GM19452 (cell line): ENCODE results near the gene BHLHE23.
"Not testable (repeated sequence)": the region's sequence is repeated elsewhere in the genome, so short reads cannot be mapped to it uniquely, and the experiment has no call there.

Source experiments
- ATAC-seq: cut with Tn5 transposase; IDR thresholded peaks from one replicate; pipeline ENCODE4 v1.9.1; 2021; ENCODE audit not compliant: unreplicated experiment

Gene BHLHE23

DNA sequence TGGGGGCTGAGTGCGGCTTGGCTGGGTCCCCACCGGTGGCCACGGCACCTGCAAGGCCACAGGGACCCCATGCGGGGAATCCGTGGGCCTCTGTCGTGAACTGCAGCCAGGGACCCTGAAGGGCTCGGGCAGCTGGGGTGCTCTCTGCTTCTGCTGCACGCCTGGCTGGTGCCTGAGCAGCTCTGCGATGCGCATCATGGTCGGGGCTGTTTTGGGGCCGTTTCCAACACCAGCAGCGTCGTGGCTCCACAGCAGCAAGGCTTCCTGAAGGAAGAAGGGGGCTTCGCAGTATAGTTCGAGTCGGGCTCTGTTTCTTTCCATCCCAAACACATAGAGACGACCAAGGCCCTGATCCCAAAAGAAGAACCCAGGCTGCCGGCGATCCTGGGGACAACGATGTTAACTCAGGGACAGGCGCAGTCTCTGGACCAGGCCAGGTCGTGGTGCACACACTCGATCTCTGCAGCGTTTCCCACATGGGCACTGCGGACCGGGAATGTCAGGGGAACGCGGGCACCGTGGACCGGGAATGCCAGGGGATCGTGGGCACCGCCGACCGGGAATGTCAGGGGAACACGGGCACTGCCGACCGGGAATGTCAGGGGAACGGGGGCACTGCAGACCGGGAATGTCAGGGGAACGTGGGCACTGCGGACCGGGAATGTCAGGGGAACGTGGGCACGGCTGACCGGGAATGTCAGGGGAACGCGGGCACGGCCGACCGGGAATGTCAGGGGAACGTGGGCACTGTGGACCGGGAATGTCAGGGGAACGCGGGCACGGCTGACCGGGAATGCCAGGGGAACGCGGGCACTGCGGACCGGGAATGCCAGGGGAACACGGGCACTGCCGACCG is 36.8 kb upstream of the BHLHE23 start:
- ATAC-seq = no peak

DNA sequence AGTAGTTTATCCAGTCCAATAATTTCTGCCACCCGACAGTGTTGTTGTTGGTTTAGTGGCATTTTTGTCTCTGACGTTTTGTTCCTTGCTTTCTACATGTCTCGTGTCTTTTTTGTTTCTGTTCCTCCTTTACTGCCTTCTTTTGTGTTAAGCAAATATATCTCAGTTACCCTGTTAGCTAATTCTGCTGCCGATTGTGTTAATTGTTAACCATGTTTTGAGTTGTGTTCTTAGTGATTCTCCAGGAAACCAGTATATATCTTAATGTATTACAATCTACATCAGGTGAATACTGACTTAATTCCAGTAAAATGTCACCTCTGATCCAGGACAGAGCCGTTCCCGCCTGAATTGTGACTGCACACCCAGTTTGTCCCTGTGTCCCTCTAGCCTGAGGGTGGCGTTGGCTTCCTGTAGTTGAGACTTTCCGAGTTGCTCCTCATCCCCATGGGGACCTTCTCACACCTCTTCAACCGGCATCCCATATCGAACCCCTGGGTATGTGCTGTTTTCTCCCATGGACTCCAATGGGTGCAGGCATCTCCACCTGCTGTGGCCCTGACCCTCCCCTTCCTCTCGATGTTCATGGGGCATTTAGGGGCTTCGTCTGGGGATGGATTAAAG is 35.8 kb upstream of the BHLHE23 start:
- peak; percentile 58 for ATAC-seq

DNA sequence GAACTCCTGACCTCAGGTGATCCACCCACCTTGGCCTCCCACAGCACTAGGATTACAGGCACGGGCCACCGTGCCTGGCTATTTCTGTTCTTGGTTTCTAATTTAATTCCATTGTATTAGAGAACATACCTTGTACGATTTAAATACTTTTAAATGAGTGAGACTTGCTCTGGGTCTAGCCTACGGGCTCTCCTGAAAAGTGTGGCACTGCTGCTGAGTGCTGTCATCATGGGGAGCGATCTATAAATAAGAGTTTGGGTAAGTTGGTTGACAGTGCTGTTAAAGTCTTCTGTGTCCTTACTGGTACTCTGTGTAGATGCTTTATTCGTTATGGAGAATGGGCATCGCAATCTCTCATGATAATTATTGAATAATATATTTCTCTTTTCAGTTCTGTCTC is 35.0 kb upstream of the BHLHE23 start:
- no peak for ATAC-seq

DNA sequence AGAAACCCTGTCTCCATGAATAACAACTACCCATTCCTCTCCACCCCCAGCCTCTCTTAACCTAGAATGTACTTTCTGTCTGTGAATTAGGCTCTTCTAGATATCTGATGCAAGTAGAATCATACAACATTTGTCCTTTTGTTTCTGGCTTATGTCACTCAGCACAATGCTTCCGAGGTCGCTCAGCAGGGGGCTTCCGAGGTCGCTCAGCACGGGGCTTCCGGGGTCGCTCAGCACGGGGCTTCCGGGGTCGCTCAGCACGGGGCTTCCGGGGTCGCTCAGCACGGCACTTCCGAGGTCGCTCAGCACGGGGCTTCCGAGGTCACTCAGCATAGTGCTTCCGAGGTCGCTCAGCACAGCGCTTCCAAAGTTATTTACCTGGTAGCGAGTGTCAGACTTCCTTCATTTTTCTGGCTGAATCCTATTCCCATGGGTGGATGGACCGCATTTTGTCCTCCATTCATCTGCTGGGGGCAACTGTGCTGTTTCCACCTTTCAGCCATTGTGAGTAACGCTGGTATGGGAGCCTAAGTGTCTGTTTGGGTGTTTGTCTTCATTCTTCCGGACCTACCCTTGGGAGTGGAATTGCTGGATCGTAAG is 31.0 kb upstream of the BHLHE23 start:
- no peak for ATAC-seq

DNA sequence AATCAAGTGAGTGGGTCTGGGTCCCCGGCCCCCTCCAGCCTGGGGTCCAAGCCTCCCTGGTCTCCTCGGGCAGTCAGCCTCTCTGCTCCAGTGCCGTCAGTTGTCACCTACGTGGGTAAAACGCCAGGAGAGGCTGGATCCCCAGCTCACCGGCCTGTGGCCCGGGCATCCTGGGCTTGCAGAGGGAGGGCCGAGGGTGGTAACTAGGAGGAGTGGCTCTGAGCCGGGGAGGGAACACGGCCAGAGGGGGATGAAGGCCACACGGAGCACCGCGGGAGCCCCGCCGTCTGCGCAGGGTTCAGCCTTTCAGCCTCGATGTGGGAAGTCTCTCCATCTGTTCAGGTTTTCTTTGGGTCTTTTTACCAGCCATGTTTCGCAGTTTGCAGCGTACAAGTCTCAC is 29.5 kb upstream of the BHLHE23 start:
- ATAC-seq = no peak

DNA sequence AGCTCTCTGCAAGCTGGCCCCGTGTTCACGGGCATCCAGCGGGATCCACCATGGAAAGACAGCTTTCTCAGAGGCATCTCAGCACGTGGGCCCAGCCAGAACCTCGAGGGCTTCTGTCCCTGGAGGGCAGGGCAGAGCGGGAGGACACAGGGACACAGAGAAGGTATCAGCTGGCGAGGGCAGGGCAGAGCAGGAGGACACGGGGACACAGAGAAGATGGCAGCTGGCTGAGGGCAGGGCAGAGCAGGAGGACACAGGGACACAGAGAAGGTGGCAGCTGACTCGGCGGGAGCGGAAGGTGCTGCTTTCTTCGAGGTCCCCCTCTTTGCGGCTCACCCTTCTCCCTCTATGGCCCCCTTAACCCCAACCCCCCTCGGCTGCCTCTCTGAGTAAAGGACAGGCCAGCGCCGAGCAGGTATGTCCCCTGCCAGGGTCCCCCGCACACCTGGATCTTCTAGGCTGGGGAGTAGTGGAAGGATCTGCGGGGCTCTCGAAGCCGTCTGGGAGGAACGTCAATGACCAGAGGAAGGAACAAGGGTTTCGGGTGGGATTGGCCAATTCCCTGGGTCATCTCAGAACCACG is 28.9 kb upstream of the BHLHE23 start:
- ATAC-seq = no peak

DNA sequence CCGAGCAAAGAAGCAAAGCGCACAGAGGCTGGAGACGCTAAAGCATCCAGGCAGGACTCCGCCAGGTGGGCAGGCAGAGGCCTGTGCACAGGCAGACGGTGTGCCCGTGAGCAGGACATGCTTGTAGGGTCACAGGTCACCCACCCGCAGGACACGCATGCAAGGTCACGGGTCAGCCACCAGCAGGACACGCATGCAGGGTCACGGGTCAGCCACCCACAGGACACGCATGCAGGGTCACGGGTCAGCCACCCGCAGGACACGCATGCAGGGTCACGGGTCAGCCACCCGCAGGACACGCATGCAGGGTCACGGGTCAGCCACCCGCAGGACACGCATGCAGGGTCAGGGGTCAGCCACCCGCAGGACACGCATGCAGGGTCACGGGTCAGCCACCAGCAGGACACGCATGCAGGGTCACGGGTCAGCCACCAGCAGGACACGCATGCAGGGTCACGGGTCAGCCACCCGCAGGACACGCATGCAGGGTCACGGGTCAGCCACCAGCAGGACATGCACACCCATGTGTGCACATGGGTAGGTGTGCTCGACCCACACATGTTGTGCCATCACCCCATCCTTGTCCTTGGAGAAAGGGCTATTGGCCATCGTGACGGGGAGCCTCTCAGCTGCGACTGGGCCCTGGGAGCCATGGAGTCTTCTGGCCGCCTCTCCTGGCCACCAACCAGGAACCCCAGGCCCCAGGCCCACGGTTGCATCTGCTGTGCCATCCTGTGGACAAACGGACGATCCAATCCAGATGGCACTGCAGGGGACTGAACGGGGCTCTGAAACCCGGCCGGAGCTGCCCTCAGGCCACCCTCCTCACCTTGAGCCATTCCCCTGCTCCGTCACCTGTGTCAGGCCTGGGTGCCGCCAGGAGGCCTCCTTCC is 28.2 kb upstream of the BHLHE23 start:
- not testable (repeated sequence) for ATAC-seq

DNA sequence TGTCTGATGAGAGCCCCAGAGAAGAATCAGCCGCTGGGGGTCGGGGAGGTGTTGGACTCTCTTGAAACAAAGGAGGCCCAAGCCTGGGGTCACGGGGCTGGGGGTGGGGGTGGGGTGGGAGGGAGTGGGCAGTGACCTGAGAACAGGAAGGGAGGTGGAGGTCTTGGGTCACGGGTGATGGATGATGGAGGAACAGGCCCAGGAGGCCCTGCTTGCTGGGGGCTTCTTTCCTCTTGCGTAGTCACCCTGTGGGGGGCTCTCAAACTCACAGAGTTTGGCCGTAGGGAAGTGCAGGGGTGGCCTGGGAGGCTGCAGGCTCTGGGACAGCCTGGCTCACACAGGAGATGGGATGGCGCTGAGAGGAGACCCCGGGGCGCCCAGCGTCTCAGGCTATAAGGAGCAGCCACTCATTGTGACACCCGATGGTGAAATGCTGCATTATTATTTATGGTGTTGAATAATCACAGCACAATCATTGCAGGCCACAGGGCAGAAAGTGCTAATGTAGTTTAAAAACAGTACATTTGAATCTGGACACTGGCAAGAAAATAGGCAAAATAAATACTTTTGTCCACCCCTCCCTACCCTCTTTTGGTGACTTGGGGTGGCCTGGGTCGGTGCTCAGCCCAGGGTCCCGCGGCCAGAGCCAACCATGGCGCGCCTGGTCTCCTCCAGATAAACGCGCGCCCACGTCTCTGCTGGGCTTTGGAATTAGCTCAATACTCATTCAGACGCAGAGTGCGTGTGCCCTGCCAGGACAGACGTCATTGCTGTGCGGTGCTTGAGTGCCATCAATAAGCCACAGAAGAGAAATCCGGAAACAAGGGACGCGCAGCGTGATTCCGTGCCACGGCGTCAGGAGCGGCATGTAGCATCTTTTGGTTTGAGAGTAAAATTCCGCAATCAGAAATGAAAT is 27.3 kb upstream of the BHLHE23 start:
- no peak for ATAC-seq

DNA sequence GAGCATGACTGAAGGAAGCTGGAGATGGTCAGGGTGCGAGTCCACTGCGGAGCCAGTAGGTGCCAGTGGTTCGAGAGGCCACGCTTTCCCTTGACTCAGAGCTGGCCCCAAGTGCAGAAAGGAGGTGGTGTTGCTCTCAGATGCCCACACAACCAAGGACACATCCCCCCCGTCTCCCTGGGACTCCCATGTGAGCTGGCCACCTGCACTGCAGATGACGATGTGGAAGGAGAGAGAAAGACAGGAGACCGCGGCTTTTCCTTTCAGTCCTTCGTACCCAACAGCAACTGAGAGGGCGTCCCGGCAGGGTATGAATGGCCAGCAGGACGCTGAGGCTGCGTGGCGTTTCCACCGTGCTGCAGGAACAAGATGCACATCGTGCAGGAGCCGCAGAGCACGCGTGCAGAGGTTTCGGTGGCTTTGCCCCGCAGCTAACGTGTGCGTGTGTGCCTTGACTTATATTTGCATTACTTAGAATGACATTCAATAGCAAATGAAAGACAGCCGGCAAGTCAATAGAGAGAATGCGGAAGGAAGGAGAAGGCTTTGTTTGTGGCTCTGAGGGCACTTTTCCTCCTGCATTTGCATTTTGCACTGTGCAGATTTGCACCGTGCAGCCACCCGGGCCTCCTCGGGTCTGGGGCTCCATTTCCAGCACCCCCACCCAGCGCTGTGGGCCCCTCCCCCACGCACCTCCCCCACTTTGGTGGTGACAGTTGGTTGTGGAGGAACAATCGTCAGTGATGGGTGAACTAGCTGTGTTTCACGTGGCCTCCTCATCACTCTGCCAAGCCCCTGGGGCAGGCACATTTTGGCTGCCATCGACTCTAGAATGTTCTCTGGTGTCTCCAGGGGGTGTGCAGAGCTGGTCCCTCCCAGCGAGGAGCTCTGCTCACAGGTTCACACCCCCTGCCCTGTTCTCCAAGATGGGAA is 26.4 kb upstream of the BHLHE23 start:
- peak; percentile 52 for ATAC-seq

DNA sequence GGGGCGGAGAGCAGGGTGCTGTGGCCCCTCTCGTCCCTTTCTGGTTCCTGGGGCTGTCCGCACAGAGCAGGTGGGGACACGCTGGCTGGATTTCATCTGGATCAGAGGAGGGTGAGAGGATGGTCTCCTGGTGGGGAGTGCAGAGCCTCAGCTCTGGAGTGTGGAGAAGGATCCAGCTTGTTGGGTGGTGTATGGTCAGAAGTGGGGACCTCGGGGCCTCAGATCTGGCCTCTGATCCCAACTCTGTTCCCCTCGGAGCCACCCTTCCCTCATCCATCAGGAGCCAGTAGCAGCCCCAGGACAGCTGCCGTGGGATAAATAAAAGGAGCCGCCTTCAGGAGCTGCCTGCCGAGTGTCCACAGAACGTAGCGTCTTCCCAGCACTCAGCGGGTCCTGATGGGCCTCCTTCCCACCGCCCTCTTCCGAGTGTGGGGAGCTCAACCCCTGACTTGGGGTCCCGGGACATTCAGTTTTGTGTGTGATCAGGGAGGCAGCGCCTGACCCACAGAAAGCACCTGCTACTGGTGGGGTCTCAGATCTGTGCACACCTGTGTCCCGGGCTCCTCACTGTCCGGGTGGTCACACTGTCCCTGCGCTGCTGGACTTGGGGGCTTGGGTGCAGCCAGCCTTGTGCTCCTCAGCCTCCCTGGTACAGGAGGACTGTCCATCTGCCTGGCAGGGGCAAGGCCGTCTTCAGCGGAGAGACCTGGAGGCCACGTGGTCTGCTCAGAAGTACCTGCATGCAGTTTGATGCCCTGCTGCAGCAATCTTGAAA is 25.4 kb upstream of the BHLHE23 start:
- ATAC-seq = no peak

DNA sequence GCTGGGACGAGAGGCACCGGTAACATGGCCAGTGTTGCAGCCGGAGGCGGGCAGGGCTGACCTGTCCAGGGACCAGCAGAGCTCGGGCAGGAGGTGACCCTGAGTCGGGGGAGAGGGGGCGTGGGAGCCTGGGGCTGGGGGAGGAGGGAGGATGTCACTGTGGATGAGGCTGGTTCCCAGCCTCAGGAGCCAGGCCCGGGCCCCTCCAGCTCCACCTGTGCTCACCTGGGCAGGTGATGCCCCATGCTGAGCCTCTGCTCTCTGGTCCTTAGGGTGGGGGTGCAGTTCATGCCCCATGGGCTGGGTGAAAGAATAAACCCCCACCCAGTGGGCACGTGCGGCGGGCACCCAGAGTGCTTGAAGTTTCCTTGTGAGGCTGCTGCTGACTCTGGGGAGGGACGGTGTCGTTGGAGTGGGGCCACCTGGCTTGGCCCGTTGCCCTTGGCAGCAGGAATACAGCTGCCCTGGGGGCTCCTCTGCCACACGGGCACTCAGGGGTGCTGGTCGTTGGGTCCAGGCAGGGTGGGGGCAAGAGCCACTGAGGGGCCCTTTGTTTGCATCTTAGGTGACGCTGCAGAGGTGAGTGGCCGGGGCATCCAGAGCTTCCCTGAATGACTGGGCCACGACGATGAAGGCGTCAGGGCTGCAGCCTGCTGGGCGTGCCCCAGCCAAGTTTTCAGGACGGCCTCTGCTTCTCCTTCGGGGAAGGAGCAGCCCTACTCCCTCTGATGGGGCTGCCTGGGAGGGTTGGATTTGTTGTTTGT is 24.7 kb upstream of the BHLHE23 start:
- ATAC-seq = no peak

DNA sequence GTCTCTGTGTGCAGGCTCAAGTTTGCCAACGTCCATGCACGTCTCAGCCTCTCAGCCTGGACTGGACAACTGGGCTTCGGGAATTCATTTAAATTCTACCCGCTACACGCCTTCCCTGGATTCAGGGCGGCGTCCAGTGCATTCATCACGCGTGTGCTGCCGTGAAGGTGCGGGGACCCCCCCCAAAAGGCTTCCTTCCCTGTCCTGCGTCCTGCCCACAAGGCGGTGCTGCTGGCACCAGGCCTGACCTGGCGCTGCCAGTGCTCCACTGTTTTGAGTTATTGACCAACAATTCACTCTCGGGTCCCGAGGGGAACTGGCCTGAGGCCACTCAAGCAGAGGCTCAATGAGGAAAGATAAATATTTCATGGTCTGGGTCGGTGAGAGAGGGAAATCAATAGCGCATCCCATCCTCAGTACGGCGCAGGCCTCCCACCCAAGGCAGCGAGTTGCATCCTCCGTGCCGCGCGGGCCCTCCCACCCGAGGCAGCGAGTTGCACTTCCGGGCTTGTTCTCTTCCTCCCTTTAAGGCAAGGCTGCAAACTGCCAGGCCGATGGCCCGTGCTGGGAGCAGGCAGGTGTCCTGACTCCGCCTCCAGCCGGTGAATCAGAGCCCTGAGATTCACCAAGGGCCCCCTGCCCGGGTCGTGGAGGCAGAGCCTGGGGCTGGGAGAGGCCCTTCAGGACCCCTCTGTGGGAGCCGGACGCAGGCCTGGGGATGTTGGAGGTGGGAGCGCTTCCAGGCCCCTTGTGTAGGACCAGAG is 22.8 kb upstream of the BHLHE23 start:
- no peak for ATAC-seq

DNA sequence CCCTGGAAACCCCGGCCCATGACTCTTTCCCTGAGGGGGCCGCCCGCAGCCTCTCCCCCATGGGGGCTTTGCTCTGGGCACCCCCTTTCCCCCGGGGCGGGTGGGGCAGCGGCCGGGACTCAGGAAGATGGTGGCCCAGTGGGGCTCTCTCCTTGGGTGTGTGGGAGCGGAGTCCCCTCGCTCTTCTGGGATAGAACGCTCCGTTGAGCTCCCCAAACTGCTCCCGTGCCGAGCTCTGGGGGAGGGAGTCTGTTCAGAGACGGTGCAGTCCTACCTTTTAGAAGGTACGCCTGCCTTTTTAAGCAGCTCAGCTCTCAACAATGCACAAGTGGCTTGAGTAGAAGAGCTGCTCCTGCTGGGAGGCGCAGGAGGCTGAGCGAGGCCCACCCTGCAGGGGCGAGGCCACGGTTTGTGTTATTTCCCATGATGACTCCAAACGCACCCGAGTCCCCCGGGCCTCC is 21.7 kb upstream of the BHLHE23 start:
- no peak for ATAC-seq

DNA sequence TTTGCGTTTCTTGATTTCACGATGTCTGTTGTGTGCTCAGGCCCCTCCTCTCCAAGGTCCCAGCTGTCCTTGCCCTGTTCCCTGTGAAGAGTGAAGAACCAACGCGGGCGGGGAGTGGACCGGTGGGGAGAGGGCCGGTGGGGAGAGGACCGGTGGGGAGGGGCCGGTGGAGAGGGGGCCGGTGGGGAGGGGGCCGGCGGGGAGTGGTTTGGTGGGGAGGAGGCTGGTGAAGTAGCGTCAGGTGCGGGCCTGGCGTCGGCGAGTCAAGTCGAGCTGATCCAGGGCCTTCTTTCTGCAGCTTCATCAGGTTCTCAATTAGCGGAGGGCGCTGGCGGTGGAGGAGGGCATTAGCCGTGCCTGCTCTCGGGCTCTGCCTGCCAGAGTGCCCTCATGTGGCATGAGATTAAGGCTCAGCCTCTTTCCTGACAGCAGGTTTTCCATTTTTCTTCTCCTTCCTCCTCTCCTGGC is 21.2 kb upstream of the BHLHE23 start:
- ATAC-seq = no peak

DNA sequence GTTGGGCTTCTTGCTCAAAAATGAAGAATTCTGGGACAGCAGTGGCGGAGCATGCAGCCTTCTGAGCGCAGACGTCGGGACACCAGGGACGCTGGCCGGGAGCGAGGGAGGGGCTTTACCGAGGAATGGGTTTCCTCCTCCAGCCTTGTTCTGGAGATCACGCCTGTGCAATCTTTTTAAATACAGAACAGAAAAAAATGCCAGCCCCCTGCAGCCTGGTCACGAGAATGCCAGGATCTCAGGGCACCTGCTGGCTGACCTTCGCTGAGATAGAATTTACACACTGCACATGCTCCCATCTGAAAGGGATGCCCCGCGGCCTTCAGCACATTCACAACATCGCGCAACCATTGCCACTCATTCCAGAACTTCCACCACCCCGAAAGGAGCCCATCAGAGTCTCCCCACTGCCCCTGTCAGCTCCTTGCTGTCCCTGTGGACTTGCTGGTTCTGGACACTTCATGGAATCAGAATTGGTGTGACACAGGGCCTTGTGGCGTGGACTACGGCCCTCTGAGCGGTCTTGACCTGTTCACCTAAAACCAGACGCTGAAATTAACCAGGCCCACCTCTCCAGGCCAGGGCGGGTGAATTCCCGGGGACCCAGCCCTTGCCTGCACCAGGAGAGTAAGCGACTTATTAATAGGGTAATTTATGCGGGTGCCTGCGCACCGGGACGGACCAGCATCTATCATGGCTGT is 20.6 kb upstream of the BHLHE23 start:
- ATAC-seq = no peak
